GM19239 (cell line): ENCODE measurements around the gene NTF3.

ENCODE experiments used
- DNase-seq: peaks from one replicate; pipeline ENCODE4 v3.0.0; 2011; ENCODE audit warnings: low spot score; ENCODE audit not compliant: insufficient read length
- FAIRE-seq: peaks from 2 replicates; lab custom pipeline; 2011; peaks lifted over from hg19 to GRCh38; lab: Jason Lieb, UNC

Gene NTF3

DNA sequence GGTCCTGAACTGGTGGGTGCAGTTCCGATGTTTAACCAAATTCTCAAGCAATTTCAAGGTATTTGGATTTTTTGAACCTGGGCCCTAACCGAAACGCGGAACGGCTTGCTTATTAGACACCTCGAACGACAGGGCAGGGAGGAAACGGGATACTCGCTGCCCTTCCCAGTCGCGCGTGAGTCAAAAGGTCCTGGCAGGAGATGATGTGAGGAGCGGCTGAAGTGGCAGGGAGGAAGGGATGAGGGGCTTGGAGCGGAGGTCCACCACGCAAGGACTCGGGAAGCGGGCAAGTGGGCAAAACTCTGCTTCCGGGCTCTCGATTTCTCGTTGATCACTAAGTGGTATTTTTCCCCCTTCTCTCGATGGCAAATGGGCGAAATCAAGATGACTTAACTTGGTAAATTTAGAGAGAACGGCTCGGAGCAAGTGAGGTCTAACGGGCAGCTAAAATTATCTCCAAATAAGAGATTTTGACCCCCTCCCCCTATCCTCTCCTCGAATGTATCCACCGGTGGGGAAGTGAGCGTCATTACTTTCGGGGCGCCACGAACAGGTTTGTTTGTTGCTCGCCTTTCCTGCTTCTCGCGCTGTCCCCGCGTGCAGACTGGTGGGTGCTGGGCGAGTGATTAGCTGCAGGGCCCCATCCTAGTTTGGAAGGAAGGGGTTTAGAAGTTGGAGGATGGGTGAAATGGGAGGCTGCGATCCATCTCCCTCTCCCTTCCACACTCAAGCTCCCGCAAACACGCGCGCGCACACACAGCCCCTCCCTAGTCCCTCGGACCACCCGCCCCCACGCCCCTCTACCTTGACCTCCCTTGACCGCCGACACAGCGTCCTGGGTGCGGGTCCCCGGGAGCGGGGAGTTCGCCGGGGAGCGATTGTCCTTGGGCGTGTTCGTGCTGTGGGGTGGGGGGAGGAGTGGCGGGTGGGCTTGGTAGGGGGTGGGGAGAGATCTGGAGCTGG lies 986 bp upstream of the NTF3 start:
- DNase-seq (no peak), FAIRE-seq (no peak)

DNA sequence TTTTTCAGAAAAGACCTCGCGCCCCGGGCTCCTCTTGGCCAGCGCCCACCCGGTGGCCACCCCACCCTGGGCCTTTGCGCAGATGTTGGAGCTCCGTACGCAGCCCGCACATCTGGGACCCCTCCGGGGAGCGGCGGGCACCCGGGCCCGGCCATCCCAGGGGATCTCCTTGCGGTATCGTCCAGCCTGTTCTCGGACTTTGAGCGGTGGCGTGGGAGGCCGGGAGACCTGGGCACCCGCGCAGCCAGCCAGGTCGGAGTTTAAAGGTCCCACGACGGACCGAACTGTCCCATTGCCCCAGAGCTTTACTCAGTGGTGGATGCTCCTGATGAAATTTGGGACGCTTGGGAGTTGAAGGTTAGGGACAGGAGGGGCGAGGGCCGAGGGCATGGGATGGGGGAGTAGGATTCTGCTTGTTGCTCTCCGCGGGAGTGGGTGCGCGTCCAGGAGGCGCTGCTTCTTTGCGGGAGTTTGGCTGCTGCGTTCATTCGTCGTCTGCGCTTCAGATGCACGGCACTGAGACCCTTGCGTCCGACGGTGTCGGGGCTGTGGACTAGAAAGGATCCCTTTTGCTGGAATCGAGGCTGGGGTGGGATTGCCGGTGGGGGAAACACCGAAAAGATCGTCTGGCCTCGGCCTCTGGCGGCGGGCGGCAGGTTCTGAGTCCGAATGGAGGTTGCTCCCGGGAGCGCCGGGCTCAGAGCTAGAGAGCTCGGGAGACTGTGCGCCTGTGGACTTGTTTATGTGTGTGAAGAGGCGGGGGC lies 1.4 kb downstream of the NTF3 start:
- FAIRE-seq (no peak), DNase-seq (no peak)

DNA sequence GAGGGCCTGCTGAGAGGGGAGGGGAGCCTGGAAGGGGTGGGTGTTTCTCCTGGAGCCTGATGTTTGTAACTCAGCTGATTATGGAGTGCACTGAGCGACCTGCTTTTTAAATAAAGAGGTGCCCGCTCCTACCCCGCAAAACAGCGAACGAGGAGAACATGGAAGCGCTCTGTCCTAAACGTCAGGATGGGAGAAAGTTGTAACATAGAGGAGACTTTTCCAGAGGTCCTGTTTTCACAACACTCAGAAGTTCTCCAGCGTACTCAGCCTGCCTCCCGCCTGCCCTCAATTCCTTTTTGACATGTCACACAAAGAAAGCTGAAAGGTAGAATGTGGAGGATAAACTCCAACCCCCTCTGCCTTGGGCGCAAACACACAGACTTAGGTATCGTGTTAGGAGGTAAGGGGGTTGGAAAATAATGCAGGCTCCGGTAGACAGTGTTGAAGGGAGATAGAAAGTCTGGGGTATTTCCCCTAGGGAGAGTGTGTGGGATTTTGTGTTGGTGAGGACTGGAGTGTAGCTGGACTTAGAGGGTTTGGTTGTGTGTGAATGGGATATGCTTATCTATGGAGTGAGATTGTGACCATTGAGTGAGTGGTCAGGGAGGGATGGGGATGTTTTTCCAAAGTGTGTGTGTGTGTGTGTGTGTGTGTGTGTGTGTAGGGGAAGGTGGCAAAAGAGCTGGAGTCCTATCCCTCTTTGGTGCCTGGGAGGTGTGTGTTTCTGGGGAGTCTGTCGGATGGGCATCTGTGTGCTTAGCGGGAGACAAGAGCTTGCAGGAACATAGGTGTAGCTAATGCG lies 2.1 kb downstream of the NTF3 start:
- FAIRE-seq = no peak
- DNase-seq = no peak

DNA sequence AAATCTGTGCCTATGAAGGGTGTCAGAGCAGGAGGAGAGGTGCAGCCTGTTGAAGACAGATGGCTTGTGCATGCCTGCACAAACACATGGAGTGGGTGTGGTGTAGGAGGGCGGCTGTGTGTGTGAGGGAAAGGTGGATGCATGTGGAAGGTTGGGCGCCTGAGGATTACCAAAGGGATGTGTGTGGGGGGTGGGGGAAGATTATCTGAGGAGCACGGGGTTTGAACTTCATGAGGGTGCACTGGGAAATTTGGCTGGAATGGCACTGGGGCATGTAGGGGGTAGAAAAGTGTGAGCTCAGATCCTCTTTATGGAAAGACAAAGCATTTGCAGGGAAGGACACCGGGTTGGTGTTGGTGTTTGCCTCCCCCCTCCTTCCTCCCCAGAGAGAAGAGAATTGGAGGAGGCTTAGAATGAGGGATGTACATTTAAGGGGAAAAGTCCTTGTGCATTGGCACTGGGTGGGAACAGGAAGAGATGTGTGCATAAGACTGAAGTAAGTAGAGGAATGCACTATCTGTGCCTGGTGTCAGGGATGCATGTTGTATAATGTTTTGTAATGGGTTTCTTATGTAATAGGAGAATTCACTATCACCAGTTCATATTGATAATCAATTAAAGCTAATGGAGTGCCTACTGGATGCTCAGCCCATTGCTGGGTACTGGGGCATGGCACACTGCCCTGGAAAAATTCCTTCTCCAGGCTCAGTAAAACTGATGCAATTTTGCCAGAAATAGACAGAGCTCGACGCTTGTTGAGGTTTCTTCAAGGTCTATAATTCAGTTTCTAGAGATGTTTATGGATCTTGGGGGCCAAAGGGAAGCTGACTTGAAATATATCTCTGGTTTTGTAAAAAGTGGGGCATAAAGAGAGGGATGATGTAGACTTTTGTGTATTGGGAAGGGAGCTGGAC lies 3.0 kb downstream of the NTF3 start:
- FAIRE-seq = no peak
- no peak for DNase-seq

DNA sequence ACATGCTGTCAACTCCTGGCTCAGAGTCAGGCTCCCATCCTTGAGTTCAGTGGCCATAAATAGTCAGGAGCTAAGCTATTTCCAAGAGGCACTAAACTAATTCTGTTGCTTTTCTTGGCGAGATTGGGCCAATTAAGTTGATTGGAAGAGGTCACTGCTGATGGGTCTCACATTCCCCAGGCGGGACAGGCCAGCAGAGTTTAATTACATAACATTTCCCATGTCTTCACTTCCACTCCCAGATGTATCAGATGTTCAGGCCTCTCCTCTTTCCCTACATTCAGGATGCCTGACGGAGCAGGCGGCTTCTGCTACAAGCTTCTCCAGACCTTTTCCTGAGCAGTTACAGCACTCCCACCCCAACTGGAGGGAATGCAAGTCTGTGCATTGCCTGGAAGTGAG lies 5.3 kb downstream of the NTF3 start:
- FAIRE-seq (no peak), DNase-seq (no peak)

DNA sequence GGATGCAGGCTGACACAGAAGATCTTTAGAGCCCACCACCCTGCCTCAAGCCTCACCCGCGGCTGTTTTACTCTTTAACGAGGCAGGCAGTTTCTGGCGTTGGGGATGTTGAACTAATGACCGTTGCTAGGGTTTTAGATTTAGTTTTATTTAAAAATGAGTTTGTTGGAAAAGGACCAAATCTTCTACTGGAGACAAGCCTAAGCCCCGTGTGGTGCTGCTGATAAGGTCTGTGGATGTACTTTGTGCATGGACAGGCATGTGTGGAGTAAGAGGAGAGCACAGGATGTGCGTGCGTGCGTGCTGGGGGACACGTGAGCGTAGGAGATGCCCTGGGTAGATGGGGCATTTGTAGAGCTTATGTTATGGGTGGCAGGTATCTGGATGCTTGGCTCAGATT lies 5.7 kb downstream of the NTF3 start:
- FAIRE-seq = no peak
- DNase-seq = no peak

DNA sequence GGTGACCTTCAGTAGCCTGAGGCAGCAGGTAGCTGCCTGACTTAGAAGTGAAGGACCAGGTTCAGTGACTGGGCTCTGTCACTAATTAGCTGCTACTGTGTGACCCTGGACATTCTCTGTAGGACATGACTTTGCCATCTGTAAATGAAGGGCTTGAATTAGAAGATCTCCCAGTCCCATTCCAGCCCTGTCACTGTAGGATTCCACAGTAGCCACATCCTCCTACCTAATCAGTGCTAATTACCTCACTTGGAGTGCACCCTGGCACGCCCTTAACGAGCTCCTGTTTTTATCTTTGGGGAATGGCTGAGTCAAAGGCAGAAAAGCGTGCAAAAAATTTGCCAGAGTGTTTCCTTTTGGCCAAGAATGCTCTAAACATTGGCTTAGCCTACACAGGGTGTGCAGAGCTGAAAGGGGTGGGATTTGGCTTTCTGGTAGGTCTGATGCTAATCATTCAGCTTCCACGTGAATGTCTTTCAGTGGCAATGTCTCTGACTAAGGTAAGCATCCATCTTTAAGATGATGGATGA lies 6.8 kb downstream of the NTF3 start:
- DNase-seq = no peak
- FAIRE-seq = no peak

DNA sequence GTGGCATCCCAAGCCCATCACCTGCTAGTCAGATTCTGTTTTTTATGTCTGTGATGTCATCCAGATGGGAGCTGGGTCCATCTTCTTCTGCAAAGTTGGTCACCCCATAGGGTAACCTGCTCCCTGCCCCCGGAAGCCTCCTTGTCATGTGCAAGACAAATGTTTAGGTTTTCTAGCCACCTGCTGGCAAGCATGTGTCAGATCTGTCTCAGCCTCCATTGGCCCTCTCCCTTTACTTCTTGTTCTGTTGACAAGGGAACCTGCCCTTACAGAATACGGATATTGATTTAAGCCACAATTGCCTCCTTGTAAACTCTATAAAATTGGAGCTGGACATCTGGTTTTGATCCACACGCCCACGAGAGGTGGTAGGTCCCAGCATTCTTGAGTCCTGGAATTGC lies 7.5 kb downstream of the NTF3 start:
- FAIRE-seq (no peak), DNase-seq (no peak)

DNA sequence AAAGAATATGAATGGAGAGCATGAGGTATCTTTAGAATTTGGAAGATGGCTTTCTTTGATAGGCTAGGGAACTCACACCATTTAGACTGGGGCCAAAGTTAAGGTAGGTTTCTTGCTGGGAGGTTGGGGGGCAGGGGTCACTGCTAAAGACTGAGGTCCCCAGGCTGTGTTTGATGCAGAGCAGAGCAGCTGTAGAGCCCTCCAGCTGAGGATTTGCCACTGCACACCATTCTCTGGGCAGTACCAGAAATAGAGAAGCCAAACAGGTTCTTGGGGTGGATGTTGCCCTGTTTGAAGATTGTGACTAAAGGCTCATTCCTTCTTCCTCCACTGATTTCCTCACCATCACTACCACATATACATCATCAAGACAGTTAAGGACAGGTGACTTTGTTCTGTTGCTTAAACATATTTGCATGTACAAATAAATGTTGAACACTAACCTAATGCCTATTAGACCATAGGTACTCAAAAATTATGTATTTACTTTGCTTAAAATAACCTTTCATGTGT lies 7.9 kb downstream of the NTF3 start:
- DNase-seq = no peak
- FAIRE-seq = no peak

DNA sequence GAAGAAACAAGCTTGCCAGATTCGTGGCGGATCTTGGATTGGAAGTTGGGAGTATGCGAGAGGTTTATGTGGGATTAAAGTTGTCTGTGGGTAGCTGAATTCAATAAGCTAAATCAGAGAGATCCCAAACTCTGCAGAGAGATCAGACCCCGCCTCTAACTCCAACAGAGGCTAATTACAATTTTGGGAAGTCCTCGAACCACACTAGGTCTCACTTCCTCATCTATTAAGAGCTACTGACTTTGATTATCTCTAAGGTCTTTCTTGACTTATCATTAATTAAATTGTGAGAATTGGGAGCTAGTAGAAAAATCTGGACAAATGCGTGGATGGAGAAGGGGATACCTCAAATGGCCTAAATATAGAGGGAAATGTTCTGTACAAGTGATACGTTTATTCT lies 9.1 kb downstream of the NTF3 start:
- FAIRE-seq = no peak

DNA sequence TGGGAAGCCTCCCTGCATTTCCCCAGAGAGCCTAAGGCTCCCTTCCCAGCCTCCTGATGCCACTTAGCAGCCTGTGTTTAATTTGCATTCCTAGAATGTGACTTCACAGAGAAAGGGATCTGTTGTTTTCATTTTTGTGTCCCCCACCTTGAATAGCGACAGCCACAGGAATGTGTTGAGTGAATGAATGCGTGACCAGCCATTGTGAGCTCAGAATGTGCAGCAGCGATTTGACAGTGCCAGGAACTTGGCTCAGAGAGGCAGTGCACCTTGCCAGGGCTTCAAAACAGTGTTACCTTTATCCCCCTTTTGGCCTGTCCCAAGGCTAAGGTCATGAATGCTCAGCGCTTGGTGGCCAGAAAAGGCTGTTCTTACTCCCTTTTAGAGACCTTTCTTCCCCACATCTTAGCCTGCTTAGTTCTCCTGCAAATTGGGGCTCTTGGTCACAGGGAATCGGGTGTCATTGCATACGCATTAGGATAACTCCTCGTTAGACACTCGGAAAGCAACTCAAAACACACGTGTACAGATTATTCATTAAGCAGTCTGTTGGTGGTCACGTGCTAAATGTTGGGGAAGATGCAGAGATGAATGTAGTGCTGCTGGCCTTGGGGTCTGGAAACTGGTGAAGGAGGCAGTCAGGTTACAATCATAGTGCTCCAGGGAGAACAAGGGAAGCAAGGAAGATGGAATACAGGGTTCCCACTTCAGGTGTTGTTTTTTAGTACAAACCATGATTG lies 9.8 kb downstream of the NTF3 start:
- FAIRE-seq = no peak
- DNase-seq = no peak

More for the DNA sequence above, 9.1 kb downstream of the NTF3 start:
- no peak for DNase-seq

DNA sequence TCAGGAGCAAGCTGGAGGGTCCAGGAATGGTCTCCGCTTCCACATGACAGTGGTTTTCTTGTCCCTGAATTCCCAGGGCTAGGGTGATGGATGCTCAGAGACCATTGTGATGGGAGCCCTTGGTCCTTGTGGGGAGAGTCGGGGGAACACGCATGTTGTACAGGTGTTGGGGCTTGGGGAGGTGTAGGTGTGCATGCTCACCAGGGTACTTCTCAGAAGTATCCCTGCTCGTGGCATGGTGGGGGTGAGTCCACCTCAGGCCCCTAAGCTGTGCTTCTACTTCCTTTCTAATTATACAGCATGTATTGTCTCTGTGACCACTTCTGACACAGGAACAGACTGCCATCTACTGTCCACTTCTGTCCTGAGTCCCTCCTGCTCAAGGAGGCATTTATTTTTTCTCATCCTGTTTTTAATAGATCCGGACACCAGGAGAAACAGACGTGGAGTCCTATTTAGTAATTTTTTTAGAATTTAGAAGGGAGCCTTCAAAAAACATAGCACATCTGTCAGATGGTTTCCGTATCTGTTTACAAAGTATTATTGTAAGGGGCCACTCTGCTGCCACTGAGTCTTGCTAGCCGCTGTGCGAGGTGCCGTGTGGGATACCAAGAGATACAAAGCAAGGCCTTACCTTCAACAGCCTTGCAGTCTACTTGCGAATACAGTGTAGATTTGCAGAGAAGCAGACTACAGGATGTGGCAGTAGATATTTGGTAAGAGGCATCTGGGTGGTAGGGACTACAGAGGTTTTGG lies 10.5 kb downstream of the NTF3 start:
- no peak for DNase-seq
- no peak for FAIRE-seq

DNA sequence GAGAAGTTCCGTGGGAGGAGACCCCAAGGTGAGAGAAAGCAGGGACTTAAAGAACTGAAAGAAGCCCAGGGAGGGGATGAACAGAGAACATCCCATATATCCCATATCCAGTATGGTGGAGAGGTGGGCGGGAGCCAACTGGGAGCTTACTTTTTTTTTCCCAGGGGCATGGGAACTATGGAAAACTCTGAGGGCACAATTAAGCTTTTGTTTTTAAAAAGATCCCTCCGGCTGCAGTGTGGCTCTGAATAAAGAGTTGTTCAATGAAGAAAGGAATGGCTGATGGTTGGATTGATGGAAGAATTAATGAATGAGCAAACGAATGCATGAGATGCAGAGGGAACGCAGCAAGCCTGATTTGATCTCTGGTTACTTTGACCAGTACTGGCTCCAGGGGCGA lies 12.6 kb downstream of the NTF3 start:
- FAIRE-seq (no peak), DNase-seq (no peak)

DNA sequence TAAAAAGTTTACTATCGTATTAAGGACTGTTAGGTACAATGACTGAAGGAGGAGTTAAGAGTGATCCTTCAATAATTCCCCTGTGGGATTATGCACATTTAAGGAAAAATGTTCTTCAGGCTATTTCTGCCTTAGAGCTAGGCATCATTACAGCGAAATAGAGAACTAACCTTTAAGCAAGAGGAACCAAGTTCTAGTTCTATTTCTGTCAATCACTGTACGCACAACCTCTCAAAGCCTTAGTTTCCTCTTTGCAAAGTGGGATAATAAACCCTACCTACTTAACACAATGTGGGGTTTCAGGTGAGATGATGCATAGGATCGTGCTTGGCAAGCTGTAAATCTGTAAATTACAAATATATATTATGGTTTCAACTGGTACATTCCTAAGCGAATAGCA lies 15.4 kb downstream of the NTF3 start:
- DNase-seq = no peak
- no peak for FAIRE-seq

DNA sequence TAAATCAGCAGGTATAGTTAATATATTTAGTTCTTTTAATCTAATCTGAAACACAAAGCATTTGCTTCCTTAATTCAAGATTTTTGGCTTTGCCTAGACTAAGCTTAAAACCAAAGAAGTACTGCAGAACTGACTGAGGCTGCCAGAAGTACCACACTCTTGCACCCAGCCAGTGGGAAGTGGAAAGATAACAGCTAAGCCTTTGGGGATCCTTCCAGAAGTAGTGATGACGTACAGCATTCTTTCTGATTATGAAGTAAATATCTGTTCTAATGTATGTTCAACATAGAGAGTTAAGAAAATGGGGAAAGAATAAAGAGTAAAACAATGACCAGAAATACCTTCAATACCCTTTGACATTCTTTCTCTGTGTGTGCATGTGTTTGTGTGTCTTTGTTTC lies 19.3 kb downstream of the NTF3 start:
- no peak for DNase-seq
- no peak for FAIRE-seq

DNA sequence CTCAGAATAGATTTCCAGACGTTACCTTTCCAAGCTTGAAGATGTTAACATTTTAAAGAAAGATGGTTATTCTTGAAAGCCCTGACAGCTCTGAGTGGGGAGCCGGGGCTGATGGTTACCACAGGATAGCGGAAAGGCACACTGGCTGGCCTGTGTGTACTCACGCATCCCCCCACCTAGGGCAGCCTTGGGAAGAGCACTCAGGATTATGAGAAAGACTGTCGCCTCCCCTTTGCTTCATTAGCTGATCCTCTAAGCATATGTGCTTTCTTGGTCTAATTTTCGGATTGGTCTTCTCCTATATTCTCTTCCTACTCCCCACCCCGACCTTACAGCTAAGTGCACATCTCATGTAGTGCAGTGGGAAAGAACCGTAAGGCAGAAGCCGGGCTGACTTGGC lies 20.7 kb downstream of the NTF3 start:
- no peak for DNase-seq
- no peak for FAIRE-seq

DNA sequence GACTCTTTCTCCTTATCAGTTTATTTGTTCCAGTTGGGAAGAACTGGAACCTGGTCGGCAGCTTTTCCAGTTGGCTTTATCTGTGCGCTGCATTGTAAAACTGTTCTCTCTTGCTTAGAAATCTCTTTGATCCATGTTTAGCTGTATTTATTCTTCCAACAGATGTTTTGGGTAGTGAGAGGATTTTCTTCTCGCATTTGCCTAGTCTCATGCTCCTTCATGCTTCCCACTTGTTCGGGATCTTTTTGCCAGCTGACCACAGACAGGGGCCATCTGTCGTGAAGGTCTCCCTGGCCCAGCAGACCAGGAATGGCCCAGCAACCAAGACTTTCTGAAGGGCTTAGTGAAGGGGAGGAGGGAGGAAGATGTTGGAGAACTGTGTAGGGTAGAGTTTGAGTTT lies 21.6 kb downstream of the NTF3 start:
- FAIRE-seq (no peak), DNase-seq (no peak)

DNA sequence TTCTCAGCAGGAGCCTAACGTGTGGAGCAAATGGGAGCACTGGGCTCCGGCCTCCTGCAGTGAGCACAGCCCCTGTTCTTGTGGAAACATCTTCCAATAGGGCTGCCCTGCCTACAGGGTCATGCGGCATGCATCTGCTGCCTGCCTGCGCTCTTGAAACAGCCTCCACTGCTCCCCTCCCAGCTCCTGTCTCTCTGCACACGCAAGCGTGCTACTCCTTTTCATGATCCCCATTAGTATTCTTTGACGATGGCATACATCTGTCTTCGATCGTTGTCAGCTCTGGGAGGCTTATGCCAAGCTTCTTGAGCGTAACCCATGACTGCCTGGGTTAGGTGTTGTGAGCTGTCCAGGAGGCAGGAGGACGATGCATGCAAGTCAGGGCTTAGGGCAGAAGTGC lies 23.1 kb downstream of the NTF3 start:
- DNase-seq = no peak
- no peak for FAIRE-seq
